OCI-LY7 (cell line): ENCODE data around the gene TSPAN9.

Source experiments
- EZH2phosphoT487 ChIP-seq: fragments of 200-600 bp; sonication (generic); IDR thresholded peaks from 2 replicates; pipeline ENCODE4 v1.6.1; 2018; ENCODE audit warnings: low read depth, borderline replicate concordance, mild to moderate bottlenecking, mixed run types, antibody characterized with exemption, low read length, moderate library complexity, mixed read lengths
- TF ChIP-seq, protein P1 (sequence below): fragments of 200-600 bp; sonication (generic); conservative IDR thresholded peaks from 2 replicates; pipeline ENCODE4 v1.5.1; 2014; ENCODE audit warnings: mild to moderate bottlenecking, antibody characterized with exemption, low read length, moderate library complexity, mixed read lengths

- TF ChIP-seq, protein P1, sequence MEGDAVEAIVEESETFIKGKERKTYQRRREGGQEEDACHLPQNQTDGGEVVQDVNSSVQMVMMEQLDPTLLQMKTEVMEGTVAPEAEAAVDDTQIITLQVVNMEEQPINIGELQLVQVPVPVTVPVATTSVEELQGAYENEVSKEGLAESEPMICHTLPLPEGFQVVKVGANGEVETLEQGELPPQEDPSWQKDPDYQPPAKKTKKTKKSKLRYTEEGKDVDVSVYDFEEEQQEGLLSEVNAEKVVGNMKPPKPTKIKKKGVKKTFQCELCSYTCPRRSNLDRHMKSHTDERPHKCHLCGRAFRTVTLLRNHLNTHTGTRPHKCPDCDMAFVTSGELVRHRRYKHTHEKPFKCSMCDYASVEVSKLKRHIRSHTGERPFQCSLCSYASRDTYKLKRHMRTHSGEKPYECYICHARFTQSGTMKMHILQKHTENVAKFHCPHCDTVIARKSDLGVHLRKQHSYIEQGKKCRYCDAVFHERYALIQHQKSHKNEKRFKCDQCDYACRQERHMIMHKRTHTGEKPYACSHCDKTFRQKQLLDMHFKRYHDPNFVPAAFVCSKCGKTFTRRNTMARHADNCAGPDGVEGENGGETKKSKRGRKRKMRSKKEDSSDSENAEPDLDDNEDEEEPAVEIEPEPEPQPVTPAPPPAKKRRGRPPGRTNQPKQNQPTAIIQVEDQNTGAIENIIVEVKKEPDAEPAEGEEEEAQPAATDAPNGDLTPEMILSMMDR = no peak
- no peak for TF ChIP-seq EZH2phosphoT487
These were observed 105.2 kb downstream of the TSPAN9 start for GRCh38 chr12:3182426-3182825.
